Hepatocyte (in vitro differentiated cells): ENCODE measurements around the gene ANGPTL5. TPM values are rescaled to one million over a fixed set of nuclear protein-coding genes. Genes with fewer than 3 reads are reported as not detected.
A peak's percentile ranks its signal among the peaks of the same experiment; 100 is the strongest.

Source experiments
- DNase-seq: peaks from one replicate; pipeline ENCODE4 v3.0.0-alpha.2; 2016; ENCODE audit warnings: low spot score
- H2AFZ ChIP-seq: fragments of 200-600 bp; sonication (generic); 2 replicates; pipeline ENCODE4 v1.6.0; 2016; ENCODE audit warnings: antibody characterized with exemption, mild to moderate bottlenecking
- H3K27ac ChIP-seq: fragments of 200-600 bp; sonication (generic); 2 replicates; pipeline ENCODE4 v1.5.1; 2016; ENCODE audit warnings: mild to moderate bottlenecking
- H3K27me3 ChIP-seq: fragments of 200-600 bp; sonication (generic); 2 replicates; pipeline ENCODE4 v1.6.1; 2016
- H3K36me3 ChIP-seq: fragments of 200-600 bp; sonication (generic); replicated peaks from 2 replicates; pipeline ENCODE4 v1.5.1; 2016; ENCODE audit warnings: low read depth; ENCODE audit not compliant: insufficient read depth
- H3K4me1 ChIP-seq: fragments of 200-600 bp; sonication (generic); 2 replicates; pipeline ENCODE4 v1.5.1; 2016; ENCODE audit warnings: mild to moderate bottlenecking, moderate library complexity; ENCODE audit not compliant: insufficient read depth
- H3K4me2 ChIP-seq: fragments of 200-600 bp; sonication (generic); 2 replicates; pipeline ENCODE4 v1.6.0; 2016
- H3K4me3 ChIP-seq: fragments of 200-600 bp; sonication (generic); 2 replicates; pipeline ENCODE4 v1.5.1; 2016; ENCODE audit warnings: mild to moderate bottlenecking
- H3K79me2 ChIP-seq: fragments of 200-600 bp; sonication (generic); 2 replicates; pipeline ENCODE4 v1.6.0; 2017; ENCODE audit warnings: mild to moderate bottlenecking
- H3K9me2 ChIP-seq: fragments of 200-600 bp; sonication (generic); replicated peaks from 2 replicates; pipeline ENCODE4 v1.6.0; 2017; ENCODE audit warnings: mild to moderate bottlenecking; ENCODE audit not compliant: insufficient read depth
- H3K9me3 ChIP-seq: fragments of 200-600 bp; sonication (generic); 2 replicates; pipeline ENCODE4 v1.5.1; 2016; ENCODE audit warnings: low read depth, mild to moderate bottlenecking
- H4K20me1 ChIP-seq: fragments of 200-600 bp; sonication (generic); 2 replicates; pipeline ENCODE4 v1.6.0; 2016; ENCODE audit warnings: mild to moderate bottlenecking; ENCODE audit not compliant: insufficient read depth, poor library complexity, severe bottlenecking
- EZH2 ChIP-seq: fragments of 200-600 bp; sonication (generic); IDR thresholded peaks from 2 replicates; pipeline ENCODE4 v1.6.1; 2016; ENCODE audit warnings: antibody characterized with exemption, mild to moderate bottlenecking, borderline replicate concordance
- EZH2phosphoT487 ChIP-seq: fragments of 200-600 bp; sonication (generic); IDR thresholded peaks from one replicate; pipeline ENCODE4 v1.6.1; 2018; ENCODE audit warnings: antibody characterized with exemption, mild to moderate bottlenecking, low read depth, moderate library complexity; ENCODE audit not compliant: unreplicated experiment, severe bottlenecking
- WGBS: methylation state at CpG from one replicate; pipeline ENCODE4 v1.1.6; 2016; ENCODE audit warnings: low lambda C conversion rate; ENCODE audit errors: missing lambda C conversion rate; 5-methylcytosine and 5-hydroxymethylcytosine counted together
- polyA plus RNA-seq: library from polyadenylated mRNA; unstranded; fragments of >200 nt; fragmentation: Nextera tagmentation; extraction: Ambion mirVana; gene quantifications from 2 replicates; pipeline ENCODE4 v1.2.1, GENCODE V29; 2016
- total RNA-seq: library from RNA; depleted of rRNA; stranded (reverse); fragments of >200 nt; gene quantifications from 2 replicates; pipeline ENCODE4 v1.2.3, GENCODE V29; 2014
- TF ChIP-seq, protein P1 (sequence below): fragments of 200-600 bp; sonication (generic); IDR thresholded peaks from 2 replicates; pipeline ENCODE4 v1.5.1; 2016; ENCODE audit warnings: antibody characterized with exemption, mild to moderate bottlenecking; ENCODE audit not compliant: poor library complexity

The ANGPTL5 gene
- total and polyA plus RNA-seq, 2 experiments from 2014 or later = 0.12 TPM; not detected in 1

DNA sequence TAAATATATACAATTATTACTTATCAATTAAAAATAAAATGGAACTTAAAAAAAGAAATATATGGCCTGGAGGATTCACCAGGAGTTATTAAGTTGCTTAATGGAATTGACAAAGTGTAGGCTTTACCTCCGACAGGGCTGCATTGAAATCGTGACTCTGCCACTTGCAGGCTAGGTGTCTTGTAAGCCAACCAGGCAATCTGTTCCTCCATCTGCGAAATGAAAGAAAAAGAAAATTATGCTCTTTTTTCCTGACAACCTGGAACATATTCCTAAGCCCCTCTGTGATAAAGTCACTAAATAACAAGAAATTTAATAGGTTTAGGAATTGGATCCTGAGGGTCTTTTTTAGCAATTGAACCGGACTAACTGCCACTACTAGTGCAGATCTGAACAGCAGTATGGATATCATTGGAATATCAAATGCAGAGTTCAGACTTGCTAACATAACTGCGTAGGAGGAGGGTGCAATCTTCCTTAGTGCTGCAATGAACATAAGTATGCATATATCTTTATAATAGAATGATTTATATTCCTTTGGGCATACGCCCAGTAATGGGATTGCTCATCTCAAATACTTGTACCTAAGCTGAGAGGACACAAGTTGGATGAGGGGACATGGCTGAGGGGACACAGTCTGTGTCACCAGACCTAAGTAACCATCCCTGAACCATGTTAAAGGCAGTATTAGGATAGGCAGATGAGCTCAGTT lies 44.0 kb downstream of the ANGPTL5 start:
- no peak for DNase-seq
- H3K27ac ChIP-seq = no peak overlapping the region
- H3K9me3 ChIP-seq = no peaks in the 10 kb centered on the region
- H3K9me2 ChIP-seq = no peaks in the 10 kb centered on the region
- WGBS = 91% methylated on average over 6 of the region's 6 CpGs
- H3K4me3 ChIP-seq = no peak overlapping the region
- no peaks in the 10 kb centered on the region for H4K20me1 ChIP-seq
- no peaks in the 10 kb centered on the region for H3K79me2 ChIP-seq
- no peaks in the 10 kb centered on the region for H3K36me3 ChIP-seq
- H2AFZ ChIP-seq = no peak overlapping the region
- H3K4me1 ChIP-seq = peaks cover 6% of the 10 kb centered on the region
- no peak for TF ChIP-seq EZH2
- no peak for TF ChIP-seq EZH2phosphoT487
- TF ChIP-seq, protein P1, sequence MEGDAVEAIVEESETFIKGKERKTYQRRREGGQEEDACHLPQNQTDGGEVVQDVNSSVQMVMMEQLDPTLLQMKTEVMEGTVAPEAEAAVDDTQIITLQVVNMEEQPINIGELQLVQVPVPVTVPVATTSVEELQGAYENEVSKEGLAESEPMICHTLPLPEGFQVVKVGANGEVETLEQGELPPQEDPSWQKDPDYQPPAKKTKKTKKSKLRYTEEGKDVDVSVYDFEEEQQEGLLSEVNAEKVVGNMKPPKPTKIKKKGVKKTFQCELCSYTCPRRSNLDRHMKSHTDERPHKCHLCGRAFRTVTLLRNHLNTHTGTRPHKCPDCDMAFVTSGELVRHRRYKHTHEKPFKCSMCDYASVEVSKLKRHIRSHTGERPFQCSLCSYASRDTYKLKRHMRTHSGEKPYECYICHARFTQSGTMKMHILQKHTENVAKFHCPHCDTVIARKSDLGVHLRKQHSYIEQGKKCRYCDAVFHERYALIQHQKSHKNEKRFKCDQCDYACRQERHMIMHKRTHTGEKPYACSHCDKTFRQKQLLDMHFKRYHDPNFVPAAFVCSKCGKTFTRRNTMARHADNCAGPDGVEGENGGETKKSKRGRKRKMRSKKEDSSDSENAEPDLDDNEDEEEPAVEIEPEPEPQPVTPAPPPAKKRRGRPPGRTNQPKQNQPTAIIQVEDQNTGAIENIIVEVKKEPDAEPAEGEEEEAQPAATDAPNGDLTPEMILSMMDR = no peak
- H3K27me3 ChIP-seq = no peaks in the 10 kb centered on the region
- no peak overlapping the region for H3K4me2 ChIP-seq

DNA sequence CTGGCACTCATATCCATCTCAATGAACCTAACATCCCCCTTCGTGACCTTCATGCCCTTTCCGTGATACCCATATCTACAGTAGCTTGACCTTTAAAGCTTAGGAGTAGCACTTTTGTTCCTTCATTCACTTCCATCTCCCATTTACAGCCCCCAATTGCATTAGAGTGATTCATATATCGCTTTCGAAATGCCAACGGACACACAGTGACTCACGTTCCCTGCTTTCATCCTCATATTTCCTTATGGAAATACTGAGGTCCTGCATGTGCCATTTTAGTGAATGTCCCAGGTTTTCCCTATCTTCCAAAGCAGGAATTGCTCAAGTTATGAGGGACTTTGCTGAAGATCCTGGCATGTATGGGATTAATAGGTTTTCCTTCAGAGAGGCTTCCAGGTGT lies 45.8 kb downstream of the ANGPTL5 start:
- no peaks in the 10 kb centered on the region for H3K79me2 ChIP-seq
- TF ChIP-seq EZH2phosphoT487 = no peak
- TF ChIP-seq, protein P1 = no peak
- no peak for TF ChIP-seq EZH2

GRCh38 chr11:101867951-101868350 lies 48.4 kb downstream of the ANGPTL5 start:
- TF ChIP-seq, protein P1 = no peak
- TF ChIP-seq EZH2 (no peak), EZH2phosphoT487 (no peak)
- WGBS = 68% methylated on average over 2 of the region's 2 CpGs
- Histone ChIP-seq H3K79me2 (no peaks in the 10 kb centered on the region), H3K4me3 (no peak overlapping the region), H3K27ac (peak overlapping the region; percentile 90), H3K9me2 (no peaks in the 10 kb centered on the region), H3K9me3 (no peaks in the 10 kb centered on the region), H3K4me1 (peaks cover 27% of the 10 kb centered on the region), H3K27me3 (no peaks in the 10 kb centered on the region), H3K36me3 (no peaks in the 10 kb centered on the region), H2AFZ (no peak overlapping the region), H3K4me2 (no peak overlapping the region), H4K20me1 (no peaks in the 10 kb centered on the region)
- no peak for DNase-seq

More for the DNA sequence above, 45.8 kb downstream of the ANGPTL5 start:
- DNase-seq = peak; percentile 34
- Histone ChIP-seq H3K4me3 (no peak overlapping the region), H3K9me2 (no peaks in the 10 kb centered on the region), H3K27ac (peak overlapping the region; percentile 62), H3K4me1 (peaks cover 20% of the 10 kb centered on the region), H3K9me3 (no peaks in the 10 kb centered on the region), H3K4me2 (no peak overlapping the region), H3K36me3 (no peaks in the 10 kb centered on the region), H4K20me1 (no peaks in the 10 kb centered on the region), H2AFZ (no peak overlapping the region), H3K27me3 (no peaks in the 10 kb centered on the region)
- 79% methylated on average over 6 of the region's 6 CpGs for whole genome bisulfite sequencing
